Measurements from ENCODE around the gene EDIL3.

DNA sequence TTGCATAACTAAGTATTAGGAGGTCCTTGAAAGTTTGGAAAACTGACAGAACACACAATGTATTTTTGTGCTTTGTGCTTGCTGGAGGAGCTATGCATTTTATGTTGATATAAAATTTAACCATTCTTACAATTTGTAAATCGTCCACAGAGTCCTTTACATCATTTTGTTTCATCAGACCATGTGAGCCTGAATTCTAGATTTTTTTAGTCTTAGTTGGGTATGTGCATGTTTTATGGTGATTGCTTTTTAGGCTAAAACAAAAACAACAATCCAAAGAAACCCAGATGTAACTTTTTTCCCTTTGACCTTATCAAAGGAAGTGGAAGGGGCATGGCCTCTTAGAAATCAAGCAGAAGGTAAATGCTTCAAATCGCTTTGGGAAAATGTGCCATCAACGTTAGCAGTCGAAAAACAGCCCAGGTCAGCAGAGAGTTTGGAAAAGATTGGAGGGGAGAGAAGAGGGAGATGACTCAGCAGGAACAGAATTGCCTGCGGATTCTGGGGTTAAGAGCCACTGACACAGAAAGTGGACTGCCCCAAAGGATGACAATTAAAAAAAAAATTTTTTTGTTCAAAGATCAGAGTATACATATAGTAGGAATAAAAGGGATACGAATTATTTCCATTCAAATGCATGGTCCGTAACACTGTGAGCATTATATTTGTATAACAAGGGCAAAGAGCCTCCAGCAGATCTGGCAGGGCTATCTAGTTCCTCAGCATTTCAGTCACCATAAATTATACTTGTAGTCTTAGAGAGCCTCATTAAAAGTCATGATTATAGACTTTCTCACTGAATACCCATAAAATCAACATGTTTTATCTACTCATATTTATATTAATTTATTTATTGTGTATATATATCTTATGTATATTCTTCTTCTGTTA lies 410.5 kb downstream of the EDIL3 start:
- TF ChIP-seq ZNF878 (CRISPR knock-in tag; IDR thresholded peaks at IDR 0.05) (no peak), ZNF616 (CRISPR knock-in tag; IDR thresholded peaks at IDR 0.05; ENCODE audit: low read depth) (no peak), JUN (CRISPR knock-in tag; IDR thresholded peaks at IDR 0.05) (no peak), ZNF331 (CRISPR knock-in tag; IDR thresholded peaks at IDR 0.05) (no peak), YEATS2 (CRISPR knock-in tag; IDR thresholded peaks at IDR 0.05; ENCODE audit: borderline replicate concordance) (no peak), FOXA3 (CRISPR knock-in tag; IDR thresholded peaks at IDR 0.05) (no peak)

Data from HepG2 (cell line).